MV-4-11 (cell line): ENCODE data around the gene TMOD4.
A peak's percentile ranks its signal among the peaks of the same experiment; 100 is the strongest.
"Not testable (repeated sequence)": the region's sequence is repeated elsewhere in the genome, so short reads cannot be mapped to it uniquely, and the experiment has no call there.

ENCODE experiments used
- DNase-seq: peaks from one replicate; lab custom pipeline; 2025; lab: John Stamatoyannopoulos, UW

TMOD4 gene

DNA sequence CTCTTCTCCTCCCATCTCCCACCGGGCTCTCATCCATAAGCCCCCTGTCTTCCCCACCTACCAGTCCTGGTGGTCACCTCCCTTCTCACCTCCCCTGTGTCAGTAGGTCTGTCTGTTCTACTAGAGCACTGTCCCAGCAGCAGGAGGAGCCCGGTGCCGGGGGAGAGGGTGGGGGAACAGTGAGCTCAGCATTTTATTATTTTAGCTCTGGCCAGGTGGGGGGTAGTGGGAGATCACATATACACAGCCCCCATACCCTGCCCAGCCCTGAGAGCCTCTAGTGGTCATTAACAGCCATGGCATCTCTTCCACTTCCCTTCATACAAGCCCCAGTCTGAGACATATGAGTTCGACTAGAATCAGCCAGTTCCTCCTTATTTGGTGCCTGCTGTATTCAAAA, at the start of gene TMOD4:
Gene TMOD4, minus strand, starts transcription at position 119 of the 400 bp plus-strand sequence. CDS start 1,106 bp downstream, outside the sequence.
- peak; percentile 53 for DNase-seq

DNA sequence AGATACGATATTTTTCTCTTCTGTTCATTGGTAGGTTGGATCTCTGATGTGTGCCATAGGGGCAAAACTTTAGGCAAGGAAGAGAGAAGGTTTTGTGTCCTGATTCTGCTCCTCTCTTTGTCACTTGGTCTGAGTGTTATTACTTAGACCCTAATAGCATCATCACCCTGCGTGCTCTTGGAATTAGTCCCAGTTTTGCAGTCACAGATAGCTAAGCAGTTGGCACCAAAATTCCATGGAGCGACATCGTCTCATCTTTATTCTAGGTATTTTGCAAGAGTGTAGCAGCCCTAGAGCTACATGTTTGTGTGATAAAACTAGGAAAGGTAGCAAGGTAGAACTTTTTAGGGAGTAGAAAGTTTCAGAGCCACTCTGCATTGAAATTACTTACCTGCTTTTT, 46.3 kb upstream of the TMOD4 start:
- no peak for DNase-seq

DNA sequence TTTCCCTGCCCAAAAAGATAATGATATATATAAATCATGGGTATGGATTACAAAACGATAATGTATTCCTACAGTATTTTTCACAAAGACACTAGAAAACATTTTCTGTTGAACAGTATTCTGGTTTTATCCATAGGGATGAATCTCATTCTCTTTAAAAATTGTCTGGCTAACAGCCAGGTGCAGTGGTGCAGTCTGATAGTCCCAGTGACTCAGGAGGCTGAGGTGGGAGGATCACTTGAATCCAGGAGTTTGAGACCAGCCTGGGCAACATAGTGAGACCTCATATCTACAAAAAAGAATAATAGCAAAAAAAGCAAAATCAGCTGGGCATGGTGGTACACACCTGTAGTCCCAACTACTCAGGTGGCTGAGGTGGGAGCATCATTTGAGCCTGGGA, 45.8 kb upstream of the TMOD4 start:
- no peak for DNase-seq

DNA sequence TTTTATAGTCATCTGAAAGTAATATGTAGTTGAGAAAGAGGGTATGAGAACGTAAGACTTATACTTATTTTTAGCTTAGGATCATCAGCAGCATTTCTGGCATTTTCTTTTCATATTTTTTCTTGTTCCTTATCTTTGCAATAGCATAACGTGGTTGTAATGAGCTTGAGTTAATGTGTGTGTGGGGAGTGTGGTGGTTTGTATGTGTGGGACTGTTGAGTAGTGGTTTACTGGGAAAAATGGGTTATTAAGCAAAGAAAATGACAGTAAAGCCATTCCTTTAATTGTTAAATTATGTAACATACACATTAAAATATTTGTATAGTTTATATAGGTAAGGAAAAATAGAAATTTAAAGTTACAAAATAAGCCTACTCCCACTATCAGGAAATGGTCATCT, 37.8 kb upstream of the TMOD4 start:
- DNase-seq = no peak

DNA sequence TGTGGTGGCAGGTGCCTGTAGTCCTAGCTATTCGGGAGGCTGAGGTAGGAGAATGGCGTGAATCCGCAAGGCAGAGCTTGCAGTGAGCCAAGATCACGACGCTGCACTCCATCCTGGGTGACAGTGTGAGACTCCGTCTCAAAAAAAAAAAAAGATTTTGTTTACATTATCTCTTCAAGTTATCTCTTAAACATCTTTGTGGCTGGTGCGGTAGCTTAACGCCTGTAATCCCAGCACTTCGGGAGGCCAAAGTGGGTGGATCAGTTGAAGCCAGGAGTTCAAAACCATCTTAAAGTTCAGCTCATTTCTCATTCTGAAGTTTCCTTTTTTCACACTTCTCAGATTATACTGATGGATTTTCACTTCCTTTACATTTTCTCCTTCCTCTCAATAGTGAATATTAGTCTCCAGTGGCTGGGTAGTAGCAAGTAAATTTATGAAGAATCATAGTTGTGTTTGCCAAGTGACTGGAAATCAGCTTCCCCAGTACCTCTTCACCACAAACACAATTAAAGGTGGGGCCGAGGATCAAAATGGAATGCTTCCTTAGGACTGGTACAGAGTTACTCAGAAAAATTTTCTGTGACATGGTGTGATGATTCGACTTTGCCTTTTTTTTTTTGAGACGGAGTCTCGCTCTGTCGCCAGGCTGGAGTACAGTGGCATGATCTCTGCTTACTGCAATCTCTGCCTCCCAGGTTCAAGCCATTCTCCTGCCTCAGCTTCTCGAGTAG, 36.4 kb upstream of the TMOD4 start:
- DNase-seq = peak; percentile 76

DNA sequence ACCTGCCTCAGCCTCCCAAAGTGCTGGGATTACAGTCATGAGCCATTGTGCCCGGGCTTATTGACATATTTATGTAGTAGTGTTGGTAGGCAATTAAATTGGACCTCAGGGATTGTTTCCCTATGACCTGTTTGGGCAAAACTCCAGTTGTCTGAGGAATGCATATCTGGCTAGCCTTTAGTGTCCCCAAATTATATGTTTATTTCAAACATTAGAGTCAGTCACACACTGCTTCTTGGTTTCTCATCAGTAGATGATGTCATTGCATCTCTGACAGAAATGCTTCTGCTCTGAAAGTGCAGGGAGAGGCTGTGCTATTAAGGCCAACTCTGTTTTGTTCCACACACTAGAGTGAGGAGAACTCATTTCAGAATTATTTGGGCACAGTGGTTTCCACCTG, 35.0 kb upstream of the TMOD4 start:
- DNase-seq = no peak

DNA sequence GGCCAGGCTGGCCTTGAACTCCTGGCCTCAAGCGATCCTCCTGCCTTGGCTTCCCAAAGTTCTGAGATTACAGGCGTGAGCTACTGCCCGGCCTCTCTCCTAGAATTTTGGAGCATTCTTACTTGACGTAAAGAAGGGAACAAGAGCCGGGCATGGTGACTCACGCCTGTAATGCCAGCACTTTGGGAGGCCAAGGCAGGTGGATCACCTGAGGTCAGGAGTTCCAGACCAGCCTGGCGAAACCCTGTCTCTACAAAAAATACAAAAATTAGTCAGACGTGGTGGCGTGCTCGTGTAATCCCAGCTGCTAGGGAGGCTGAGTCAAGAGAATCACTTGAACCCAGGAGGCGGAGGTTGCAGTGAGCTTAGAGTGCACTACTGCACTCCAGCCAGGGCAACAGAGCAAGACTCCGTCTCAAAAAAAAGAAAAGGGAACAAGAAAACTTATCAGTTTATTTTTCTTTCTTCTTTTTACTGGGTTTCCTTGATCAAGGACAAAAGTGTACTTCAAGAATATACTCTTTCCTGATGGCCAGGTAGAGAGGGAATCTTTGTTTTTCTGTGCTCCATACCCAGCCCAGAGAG, 29.7 kb upstream of the TMOD4 start:
- not testable (repeated sequence) for DNase-seq

DNA sequence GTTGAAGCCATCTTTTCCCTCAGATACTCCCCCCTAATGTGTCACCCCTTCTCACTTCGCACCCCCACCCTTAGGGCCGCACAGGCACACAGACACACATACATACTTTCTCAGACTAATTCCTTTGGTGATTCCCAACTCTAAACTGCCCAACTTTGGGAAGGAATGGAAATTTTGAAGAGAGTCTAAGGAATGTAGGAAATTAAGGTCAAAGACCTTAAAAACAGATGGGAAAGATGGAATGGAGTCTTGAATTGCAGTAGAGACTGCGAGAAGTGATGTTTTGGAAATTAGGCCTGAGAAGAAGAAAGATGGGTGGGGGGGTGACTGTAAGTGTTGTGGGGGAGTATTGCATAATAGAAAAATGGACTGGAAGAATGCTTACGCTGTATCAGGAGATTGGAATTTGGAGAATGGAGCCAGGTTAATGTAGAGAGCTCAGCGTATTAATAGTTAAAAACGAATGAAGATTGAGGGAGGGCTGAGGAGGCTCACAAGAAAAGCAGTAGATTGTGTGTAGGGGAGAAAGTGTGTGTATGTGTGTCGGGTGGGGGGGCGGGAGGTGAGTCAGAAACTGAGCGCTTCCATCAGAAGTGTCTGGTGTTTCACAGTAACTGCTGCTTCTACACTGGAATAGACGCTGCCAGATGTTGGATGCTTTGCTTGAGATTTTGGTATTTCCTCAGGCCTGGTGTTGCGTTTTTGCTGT, 24.2 kb upstream of the TMOD4 start:
- peak; percentile 38 for DNase-seq

DNA sequence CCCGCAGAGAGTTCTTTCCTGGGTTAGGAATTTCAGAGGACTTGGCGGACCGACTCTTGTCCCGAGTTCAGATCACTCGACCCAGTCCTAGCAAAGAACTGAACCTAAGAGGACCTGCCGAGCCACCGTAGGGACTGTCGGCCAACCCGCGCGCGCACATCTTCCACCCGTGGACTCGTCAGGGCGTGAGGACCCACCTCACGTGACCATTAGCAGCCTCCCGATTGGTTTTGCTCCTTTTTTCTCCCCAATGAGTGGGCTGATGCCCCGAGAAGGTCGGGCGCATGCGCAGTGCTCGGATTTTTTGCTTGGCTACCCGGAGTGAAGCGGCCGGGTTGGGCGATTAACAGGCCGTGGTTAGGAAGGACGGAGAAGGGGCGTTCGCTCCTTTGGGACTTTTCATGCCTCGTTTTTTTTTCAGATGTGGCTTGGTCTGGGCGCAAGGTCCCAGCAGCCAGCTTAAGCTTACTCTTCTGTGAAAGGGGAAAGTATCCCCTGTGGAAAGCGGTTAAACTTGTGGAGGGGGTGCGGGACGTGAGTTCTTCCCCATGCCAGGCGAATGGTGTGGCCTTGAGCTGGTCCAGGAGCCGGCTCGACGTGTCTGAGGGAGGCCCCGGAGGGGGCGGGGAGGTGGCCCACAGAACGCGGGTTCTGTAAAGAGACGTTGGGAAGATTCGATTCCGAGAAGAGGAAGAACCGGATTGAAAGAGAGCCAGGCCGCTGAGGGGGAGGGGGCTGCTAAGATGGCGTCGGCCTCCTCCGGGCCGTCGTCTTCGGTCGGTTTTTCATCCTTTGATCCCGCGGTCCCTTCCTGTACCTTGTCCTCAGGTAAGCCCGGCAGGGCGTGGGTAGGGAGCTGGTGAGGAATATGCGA, 22.7 kb upstream of the TMOD4 start, which contains the start of gene PIP5K1A:
Gene PIP5K1A, plus strand, starts transcription at position 299 of the 874 bp plus-strand sequence. Its CDS starts 445 bp downstream, at position 744.
- DNase-seq = peak; percentile 97

DNA sequence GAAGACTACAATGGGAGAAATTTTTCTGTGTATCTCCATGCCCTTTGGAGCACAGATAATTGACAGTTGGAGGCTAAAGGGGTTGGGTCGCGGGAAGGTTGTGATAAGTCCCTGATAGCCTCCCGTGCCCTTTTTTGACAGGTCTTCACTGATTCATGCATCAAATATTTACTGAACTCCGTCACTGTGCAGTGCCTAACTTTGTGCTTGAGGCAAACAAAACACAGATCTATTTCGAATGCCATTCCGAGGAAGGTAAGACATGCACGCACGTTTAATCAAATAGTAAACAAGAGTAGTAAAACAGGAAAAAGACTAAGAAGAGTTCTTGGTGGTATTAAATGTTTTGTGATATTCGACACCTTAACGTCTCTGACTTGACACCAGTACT, 22.1 kb upstream of the TMOD4 start:
- DNase-seq = no peak

DNA sequence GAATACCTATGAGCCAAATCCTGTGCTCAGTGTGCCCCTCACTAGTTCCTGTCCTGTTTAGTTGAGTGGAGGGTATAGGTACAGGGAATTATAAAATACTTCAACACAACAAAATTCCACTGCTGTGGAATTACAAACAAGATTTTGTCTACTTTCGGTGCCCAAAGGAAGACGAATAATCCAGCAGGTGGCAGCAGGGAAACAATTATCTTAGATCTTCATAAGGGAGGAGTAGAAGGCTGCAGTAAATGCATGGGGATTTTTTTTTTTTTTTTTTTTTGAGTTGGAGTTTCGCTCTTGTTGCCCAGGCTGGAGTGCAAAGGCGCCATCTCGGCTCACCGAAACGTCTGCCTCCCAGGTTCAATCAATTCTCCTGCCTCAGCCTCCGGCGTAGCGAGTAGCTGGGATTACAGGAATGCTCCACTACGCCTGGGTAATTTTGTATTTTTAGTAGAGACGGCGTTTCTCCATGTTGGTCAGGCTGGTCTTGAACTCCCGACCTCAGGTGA, 20.6 kb upstream of the TMOD4 start:
- peak; percentile 83 for DNase-seq

DNA sequence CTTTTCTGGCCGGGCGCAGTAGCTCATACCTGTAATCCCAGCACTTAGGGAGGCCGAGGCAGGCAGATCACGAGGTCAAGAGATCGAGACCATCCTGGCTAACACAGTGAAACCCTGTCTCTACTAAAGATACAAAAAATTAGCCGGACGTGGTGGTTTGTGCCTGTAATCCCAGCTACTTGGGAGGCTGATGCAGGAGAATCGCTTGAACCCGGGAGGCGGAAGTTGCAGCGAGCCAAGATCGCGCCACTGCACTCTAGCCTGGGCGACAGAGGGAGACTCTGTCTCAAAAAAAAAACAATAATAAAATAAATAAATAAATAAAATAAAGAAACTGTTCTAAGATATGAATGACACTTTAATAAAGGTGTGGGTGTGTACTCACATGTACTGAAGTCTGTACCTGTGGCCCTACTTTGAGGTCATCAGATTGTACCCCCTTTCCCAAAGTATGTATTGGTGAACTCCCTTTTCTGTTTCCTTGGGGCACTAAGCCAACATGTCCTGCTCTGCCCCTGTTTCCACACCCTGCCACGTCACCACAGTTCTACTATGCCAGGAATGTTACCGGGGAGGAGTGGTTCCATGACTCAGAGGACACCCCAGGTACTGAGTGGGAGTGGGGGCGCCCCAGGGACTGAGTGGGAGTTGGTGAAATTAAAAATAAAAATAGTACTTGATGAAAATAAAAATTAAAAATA, 19.3 kb upstream of the TMOD4 start:
- peak; percentile 21 for DNase-seq

DNA sequence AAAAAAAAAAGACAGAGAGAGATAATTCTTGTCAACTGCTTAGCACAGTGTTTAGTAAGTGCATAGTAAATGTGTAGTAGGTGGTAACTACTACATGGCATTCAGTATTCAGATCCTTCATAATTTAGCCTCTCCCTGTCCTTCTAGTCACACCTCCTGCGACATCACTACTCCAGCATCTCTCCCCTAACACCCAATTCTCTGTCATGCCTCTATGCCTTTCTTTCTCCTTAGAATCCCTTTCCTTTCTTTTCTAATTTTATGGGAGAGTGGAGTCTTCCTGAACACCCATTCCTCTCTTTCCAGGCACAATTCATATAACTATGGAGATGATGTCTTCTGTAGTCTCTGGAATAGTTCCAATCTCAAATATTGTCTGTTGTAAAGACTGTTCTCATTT, 18.1 kb upstream of the TMOD4 start:
- no peak for DNase-seq

DNA sequence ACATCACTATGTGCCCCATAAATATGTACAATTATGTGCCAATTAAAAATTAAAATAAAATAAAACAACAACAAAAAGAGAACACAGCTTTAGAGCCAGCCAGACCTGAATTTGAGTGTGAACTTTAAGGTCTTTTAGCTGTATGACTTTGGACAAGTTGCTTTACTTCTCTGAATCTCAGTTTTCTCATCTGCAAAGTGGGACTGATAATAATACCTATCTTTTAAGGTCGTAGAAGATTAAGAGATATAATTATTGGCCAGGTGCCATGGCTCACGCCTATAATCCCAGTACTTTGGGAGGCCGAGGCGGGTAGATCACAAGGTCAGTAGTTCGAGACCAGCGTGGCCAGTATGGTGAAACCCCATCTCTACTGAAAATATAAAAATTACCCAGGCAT, 17.5 kb upstream of the TMOD4 start:
- no peak for DNase-seq

DNA sequence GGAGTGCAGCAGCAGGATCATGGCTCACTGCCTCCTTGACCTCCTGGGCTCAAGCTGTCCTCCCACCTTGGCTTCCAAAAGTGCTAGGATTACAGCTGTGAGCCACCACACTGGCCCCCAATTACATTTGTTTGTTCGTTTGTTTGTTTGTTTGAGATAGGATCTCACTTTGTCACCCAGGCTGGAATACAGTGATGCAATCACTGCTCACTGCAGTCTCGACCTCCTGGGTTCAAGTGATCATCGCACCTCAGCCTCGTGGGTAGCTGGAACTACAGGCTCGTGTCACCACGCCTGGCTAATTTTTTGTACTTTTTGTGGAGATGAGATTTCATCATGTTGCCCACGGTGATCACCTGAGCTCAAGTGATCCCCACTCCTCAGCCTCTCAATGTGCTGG, 16.3 kb upstream of the TMOD4 start:
- DNase-seq = no peak

DNA sequence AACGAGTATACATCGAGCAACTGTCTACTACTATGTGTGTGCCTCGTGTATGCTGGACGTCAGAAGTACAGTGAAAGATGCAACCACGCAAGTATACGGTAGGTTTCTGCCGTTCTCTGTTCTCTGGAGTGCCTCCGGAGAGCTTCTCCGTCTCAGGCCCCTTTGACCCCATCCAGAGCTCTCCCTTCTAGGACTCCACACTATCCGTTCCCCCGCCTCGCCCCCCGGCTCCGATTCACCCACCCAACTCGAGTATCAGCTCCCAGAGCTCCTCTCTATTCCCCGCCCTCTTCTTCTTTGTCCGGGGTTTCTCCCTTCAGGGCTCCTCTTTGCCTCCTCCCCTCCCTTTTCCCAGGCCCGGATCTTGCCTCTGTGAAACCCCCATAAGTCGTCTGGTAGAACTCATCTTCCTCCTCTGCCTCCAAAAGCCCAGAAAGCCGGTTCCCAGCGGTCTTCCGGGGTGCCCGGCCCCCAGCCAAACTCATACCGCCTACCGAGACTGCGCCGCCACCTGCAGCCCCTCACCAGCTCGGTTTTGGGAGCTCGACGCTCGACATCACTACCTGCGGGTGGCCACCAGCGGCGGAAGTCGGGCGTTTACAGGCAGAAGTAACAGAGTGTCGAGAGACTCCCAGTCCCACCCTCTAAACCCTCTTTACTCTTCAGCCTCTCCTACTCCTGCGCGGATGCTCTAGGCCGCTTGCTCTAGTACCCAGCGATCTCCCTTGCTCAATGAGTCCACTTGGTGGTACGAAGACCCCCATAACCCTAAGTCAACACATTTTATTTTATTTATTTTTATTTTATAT, 14.1 kb upstream of the TMOD4 start, which contains the start of gene VPS72:
Gene VPS72, minus strand, starts transcription at position 561 of the 809 bp plus-strand sequence. Its CDS starts 76 bp downstream, at position 485.
- peak; percentile 85 for DNase-seq

DNA sequence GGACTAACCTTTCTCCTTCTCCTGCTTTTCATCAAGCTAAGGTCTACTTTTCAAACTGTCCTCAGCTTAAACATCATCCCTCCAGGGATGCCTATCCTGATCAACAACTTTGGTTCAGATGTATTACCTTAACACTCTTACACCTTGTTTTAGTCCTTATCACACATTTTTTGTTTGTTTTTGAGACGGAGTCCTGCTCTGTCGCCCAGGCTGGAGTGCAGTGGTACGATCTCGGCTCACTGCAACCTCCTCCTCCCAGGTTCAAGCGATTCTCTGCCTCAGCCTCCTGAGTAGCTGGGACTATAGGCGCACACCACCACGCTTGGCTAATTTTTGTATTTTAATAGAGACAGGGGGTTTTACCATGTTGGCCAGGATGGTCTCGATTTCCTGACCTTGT, 12.9 kb upstream of the TMOD4 start:
- DNase-seq = not testable (repeated sequence)

DNA sequence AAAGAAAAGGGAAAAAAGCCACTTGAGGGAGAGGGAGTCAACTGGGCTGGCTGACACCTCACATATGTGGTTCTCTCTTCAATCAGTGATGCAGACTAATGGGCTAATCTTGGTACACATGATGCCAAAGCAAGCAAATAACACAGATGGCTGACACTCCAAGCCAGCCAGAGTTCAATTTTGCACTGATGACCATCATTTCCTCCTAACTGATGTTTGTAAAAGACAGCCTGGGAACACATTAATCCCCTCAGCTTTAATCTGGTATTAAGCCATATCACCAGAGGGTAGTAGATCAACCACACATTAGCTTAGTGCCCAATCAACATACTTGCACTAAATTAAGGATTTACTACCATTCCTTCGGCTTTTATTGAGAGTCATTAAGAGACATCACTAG, 11.4 kb upstream of the TMOD4 start:
- no peak for DNase-seq

DNA sequence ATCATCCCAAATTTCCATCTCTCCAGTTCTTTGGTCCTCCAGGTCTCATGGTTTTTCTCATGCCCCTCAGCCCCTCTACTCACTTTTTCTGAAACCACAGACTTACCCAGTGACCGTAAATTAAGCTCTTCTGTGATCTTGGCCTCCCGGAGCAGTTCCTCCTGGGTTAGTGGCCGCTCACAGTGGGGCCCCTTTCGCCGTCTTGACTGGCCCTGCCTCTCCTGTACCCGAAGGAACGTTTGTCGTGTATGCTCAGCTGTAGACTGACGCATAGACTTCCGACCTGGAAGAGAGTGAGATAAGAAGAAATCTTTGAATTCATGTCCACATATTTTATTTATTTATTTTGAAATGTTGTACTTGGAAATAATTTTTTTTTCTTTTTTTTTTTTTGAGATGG, 8.4 kb upstream of the TMOD4 start:
- no peak for DNase-seq

DNA sequence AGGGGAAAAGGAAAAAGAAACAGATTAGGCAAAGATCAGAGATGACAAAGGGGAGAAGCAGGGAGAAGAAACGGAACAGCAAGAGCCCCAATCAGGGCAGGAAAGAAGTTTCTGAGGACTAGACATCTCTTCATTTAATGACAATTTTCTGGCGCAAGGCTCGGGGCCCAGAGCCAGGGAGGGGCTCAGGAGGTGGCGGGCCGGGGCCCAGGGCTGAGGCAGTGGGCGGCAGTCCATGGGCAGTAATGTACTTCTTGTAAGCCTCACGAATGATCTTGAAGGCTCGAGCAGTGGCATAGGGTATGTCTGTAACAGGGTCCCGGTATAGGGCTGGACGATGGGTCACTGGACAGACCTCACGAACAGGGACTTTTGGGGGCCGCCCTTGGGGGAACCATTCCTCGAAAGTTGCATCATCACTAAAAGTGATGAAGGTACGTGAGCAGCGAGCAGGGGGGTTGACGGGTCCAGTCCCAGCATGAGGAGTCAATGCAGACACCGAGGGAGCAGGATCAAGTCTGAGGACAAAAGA, 799 bp upstream of the TMOD4 start:
- no peak for DNase-seq
